Muscle layer of colon (tissue), 2 donors: ENCODE measurements around the gene LILRB5.
"Not testable (repeated sequence)": the region's sequence is repeated elsewhere in the genome, so short reads cannot be mapped to it uniquely, and the experiment has no call there.

ENCODE experiments used
- H3K27ac ChIP-seq: one replicate; pipeline ENCODE4 v1.7.0; 2013; ENCODE audit warnings: low read depth, mild to moderate bottlenecking, low read length, moderate library complexity
- H3K27me3 ChIP-seq, 2 donors: one replicate each; pipeline ENCODE4 v1.7.0; 2013; ENCODE audit warnings: low read length in 2 of 2, mild to moderate bottlenecking in 2 of 2; ENCODE audit not compliant: insufficient read depth in 2 of 2, control insufficient read depth in 1 of 2
- H3K36me3 ChIP-seq: one replicate; pipeline ENCODE4 v1.7.0; 2013; ENCODE audit warnings: mild to moderate bottlenecking, low read length; ENCODE audit not compliant: insufficient read depth
- H3K4me1 ChIP-seq: one replicate; pipeline ENCODE4 v1.7.0; 2013; ENCODE audit warnings: mild to moderate bottlenecking, low read length; ENCODE audit not compliant: insufficient read depth
- H3K4me3 ChIP-seq, 2 donors: one replicate each; pipeline ENCODE4 v1.7.0; 2013; ENCODE audit warnings: low read length in 2 of 2, low read depth in 1 of 2, mild to moderate bottlenecking in 1 of 2, moderate library complexity in 1 of 2
- H3K9ac ChIP-seq: one replicate; pipeline ENCODE4 v1.7.0; 2013; ENCODE audit warnings: low read length
- H3K9me3 ChIP-seq: one replicate; pipeline ENCODE4 v1.7.0; 2013; ENCODE audit warnings: mild to moderate bottlenecking, low read length
- donor health status: abdominal sarcoma.
- donor health status: Adenocarcinoma of cecum.

The LILRB5 gene

GRCh38 chr19:54273821-54274220 is 16.7 kb upstream of the LILRB5 start:
- no peaks in the 10 kb centered on the region for H3K36me3 ChIP-seq
- H3K4me1 ChIP-seq: no peaks in the 10 kb centered on the region
- no peak overlapping the region for H3K27ac ChIP-seq
- H3K9ac ChIP-seq: no peak overlapping the region
- H3K9me3 ChIP-seq: no peaks in the 10 kb centered on the region
- H3K4me3 ChIP-seq: no peak overlapping the region
- no peaks in the 10 kb centered on the region for H3K27me3 ChIP-seq

GRCh38 chr19:54272181-54272580 is 15.1 kb upstream of the LILRB5 start:
- not testable (repeated sequence) for H3K9ac ChIP-seq, H3K9me3 ChIP-seq, H3K36me3 ChIP-seq, H3K4me1 ChIP-seq, H3K27me3 ChIP-seq, H3K27ac ChIP-seq, H3K4me3 ChIP-seq

- not testable (repeated sequence) for H3K4me3 ChIP-seq
Observed at GRCh38 chr19:54271587-54271986, 14.5 kb upstream of the LILRB5 start.

GRCh38 chr19:54271106-54271505 is 14.0 kb upstream of the LILRB5 start:
- no peaks in the 10 kb centered on the region for H3K9me3 ChIP-seq
- no peaks in the 10 kb centered on the region for H3K4me1 ChIP-seq
- no peak overlapping the region for H3K27ac ChIP-seq
- no peaks in the 10 kb centered on the region for H3K27me3 ChIP-seq
- H3K36me3 ChIP-seq: no peaks in the 10 kb centered on the region
- no peak overlapping the region for H3K4me3 ChIP-seq
- H3K9ac ChIP-seq: no peak overlapping the region

More at GRCh38 chr19:54271587-54271986, 14.5 kb upstream of the LILRB5 start:
- H3K27me3 ChIP-seq, H3K4me1 ChIP-seq, H3K27ac ChIP-seq, H3K9ac ChIP-seq, H3K9me3 ChIP-seq, H3K36me3 ChIP-seq: not testable (repeated sequence)

GRCh38 chr19:54268936-54269335 is 11.9 kb upstream of the LILRB5 start:
- no peaks in the 10 kb centered on the region for H3K4me1 ChIP-seq
- H3K9me3 ChIP-seq: no peaks in the 10 kb centered on the region
- H3K4me3 ChIP-seq: no peak overlapping the region
- no peak overlapping the region for H3K27ac ChIP-seq
- no peaks in the 10 kb centered on the region for H3K27me3 ChIP-seq
- no peaks in the 10 kb centered on the region for H3K36me3 ChIP-seq
- no peak overlapping the region for H3K9ac ChIP-seq

GRCh38 chr19:54266133-54266532 is 9.1 kb upstream of the LILRB5 start:
- Histone ChIP-seq H3K4me3 (no peak overlapping the region), H3K27me3 (no peaks in the 10 kb centered on the region)

GRCh38 chr19:54262470-54262869 is 5.4 kb upstream of the LILRB5 start:
- Histone ChIP-seq H3K36me3 (no peaks in the 10 kb centered on the region), H3K27me3 (peaks cover 0 to under 1% of the 10 kb centered on the region in 2 donors), H3K9ac (no peak overlapping the region), H3K27ac (no peak overlapping the region), H3K4me1 (no peaks in the 10 kb centered on the region), H3K9me3 (no peaks in the 10 kb centered on the region), H3K4me3 (no peak overlapping the region)

More at GRCh38 chr19:54266133-54266532, 9.1 kb upstream of the LILRB5 start:
- Histone ChIP-seq H3K27ac (no peak overlapping the region), H3K9me3 (no peaks in the 10 kb centered on the region), H3K4me1 (no peaks in the 10 kb centered on the region), H3K9ac (no peak overlapping the region), H3K36me3 (no peaks in the 10 kb centered on the region)

GRCh38 chr19:54262066-54262465 is 5.0 kb upstream of the LILRB5 start:
- H3K4me1 ChIP-seq: no peaks in the 10 kb centered on the region
- no peak overlapping the region for H3K9ac ChIP-seq
- H3K36me3 ChIP-seq: no peaks in the 10 kb centered on the region
- H3K4me3 ChIP-seq: no peak overlapping the region
- no peak overlapping the region for H3K27ac ChIP-seq
- peaks cover 0 to 3% of the 10 kb centered on the region in 2 donors for H3K27me3 ChIP-seq
- no peaks in the 10 kb centered on the region for H3K9me3 ChIP-seq

- no peak overlapping the region for H3K4me3 ChIP-seq
- peaks cover 0 to 25% of the 10 kb centered on the region in 2 donors for H3K27me3 ChIP-seq
- no peaks in the 10 kb centered on the region for H3K4me1 ChIP-seq
- no peak overlapping the region for H3K9ac ChIP-seq
- H3K36me3 ChIP-seq: no peaks in the 10 kb centered on the region
- no peak overlapping the region for H3K27ac ChIP-seq
- no peaks in the 10 kb centered on the region for H3K9me3 ChIP-seq
Observed at GRCh38 chr19:54256250-54257115, 590 bp downstream of the LILRB5 start.

- Histone ChIP-seq H3K4me1 (no peaks in the 10 kb centered on the region), H3K27ac (no peak overlapping the region), H3K27me3 (peaks cover 0 to 25% of the 10 kb centered on the region in 2 donors), H3K9me3 (no peaks in the 10 kb centered on the region), H3K9ac (no peak overlapping the region), H3K4me3 (no peak overlapping the region), H3K36me3 (no peaks in the 10 kb centered on the region)
Observed at GRCh38 chr19:54255105-54255775, 1.8 kb downstream of the LILRB5 start.

GRCh38 chr19:54254195-54254906 is 2.7 kb downstream of the LILRB5 start:
- Histone ChIP-seq H3K4me1 (no peaks in the 10 kb centered on the region), H3K36me3 (no peaks in the 10 kb centered on the region), H3K9me3 (no peaks in the 10 kb centered on the region), H3K4me3 (no peak overlapping the region), H3K9ac (no peak overlapping the region), H3K27me3 (peaks cover 0 to 25% of the 10 kb centered on the region in 2 donors), H3K27ac (no peak overlapping the region)
